ENCODE results near the gene SH2D3C. TPM values are rescaled to one million over a fixed set of nuclear protein-coding genes. Genes with fewer than 3 reads are reported as not detected.

The SH2D3C gene
- polyA plus RNA-seq, 1 donor from 2014 or later: 14.5 TPM

DNA sequence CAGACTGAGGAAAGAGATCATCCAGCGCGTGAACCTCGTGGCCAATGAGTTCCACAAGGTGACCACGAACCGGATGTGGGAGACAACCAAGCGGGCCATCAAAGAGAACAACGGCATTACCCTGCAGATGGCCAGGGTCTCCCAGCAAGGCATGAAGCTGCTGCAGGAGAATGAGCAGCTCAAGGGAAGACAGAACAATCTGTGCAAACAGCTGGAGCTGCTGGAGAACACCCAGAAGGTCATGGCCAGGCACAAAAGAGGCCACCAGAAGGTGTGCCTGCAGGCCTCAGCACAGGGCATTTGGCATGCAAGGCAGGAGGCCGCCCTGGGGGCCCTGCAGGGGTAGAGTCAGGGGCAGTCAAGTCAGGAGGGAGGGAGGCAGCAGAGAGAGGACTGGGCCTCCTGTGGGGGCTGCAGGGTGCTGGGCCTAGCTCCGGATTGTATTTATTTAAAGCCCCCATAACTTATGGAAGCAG is 67.2 kb downstream of the SH2D3C start:
- no peak overlapping the region for H3K4me2 ChIP-seq (ENCODE audit: low read length)

GRCh38 chr9:127710204-127710783 is 68.2 kb downstream of the SH2D3C start:
- TF ChIP-seq, protein P1, sequence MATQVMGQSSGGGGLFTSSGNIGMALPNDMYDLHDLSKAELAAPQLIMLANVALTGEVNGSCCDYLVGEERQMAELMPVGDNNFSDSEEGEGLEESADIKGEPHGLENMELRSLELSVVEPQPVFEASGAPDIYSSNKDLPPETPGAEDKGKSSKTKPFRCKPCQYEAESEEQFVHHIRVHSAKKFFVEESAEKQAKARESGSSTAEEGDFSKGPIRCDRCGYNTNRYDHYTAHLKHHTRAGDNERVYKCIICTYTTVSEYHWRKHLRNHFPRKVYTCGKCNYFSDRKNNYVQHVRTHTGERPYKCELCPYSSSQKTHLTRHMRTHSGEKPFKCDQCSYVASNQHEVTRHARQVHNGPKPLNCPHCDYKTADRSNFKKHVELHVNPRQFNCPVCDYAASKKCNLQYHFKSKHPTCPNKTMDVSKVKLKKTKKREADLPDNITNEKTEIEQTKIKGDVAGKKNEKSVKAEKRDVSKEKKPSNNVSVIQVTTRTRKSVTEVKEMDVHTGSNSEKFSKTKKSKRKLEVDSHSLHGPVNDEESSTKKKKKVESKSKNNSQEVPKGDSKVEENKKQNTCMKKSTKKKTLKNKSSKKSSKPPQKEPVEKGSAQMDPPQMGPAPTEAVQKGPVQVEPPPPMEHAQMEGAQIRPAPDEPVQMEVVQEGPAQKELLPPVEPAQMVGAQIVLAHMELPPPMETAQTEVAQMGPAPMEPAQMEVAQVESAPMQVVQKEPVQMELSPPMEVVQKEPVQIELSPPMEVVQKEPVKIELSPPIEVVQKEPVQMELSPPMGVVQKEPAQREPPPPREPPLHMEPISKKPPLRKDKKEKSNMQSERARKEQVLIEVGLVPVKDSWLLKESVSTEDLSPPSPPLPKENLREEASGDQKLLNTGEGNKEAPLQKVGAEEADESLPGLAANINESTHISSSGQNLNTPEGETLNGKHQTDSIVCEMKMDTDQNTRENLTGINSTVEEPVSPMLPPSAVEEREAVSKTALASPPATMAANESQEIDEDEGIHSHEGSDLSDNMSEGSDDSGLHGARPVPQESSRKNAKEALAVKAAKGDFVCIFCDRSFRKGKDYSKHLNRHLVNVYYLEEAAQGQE (IDR thresholded peaks at IDR 0.05; ENCODE audit: borderline replicate concordance): no peak
- no peak for TF ChIP-seq EP300 (conservative IDR thresholded peaks at IDR 0.05; ENCODE audit: poor library complexity, severe bottlenecking)
- no peaks in the 10 kb centered on the region for H3K27me3 ChIP-seq (ENCODE audit: insufficient read depth, low read depth, low read length)
- H3K9me2 ChIP-seq (ENCODE audit: insufficient read depth, low read length): no peaks in the 10 kb centered on the region
- H4K20me1 ChIP-seq (ENCODE audit: insufficient read depth): no peaks in the 10 kb centered on the region
- H3F3A ChIP-seq (ENCODE audit: insufficient read depth, low read length, poor library complexity, severe bottlenecking): no peaks in the 10 kb centered on the region
- no peak overlapping the region for H3K4me3 ChIP-seq (ENCODE audit: low read length)
- H3K79me2 ChIP-seq (replicated peaks; ENCODE audit: insufficient read depth, low read length): no peaks in the 10 kb centered on the region
- H3K9me3 ChIP-seq (ENCODE audit: low read length): no peaks in the 10 kb centered on the region
- no peak overlapping the region for H3K27ac ChIP-seq (ENCODE audit: low read length)
- H3K36me3 ChIP-seq (ENCODE audit: insufficient read depth, low read length): no peaks in the 10 kb centered on the region
- no peak overlapping the region for H3K4me2 ChIP-seq (ENCODE audit: low read length)
- no peak overlapping the region for H2AFZ ChIP-seq (ENCODE audit: low read depth, low read length)
- H3K9ac ChIP-seq (ENCODE audit: low read length): no peak overlapping the region

More for the DNA sequence above, 67.2 kb downstream of the SH2D3C start:
- no peak for TF ChIP-seq EP300 (conservative IDR thresholded peaks at IDR 0.05; ENCODE audit: poor library complexity, severe bottlenecking)
- TF ChIP-seq, protein P1 (IDR thresholded peaks at IDR 0.05; ENCODE audit: borderline replicate concordance): no peak
- TF ChIP-seq POLR2AphosphoS5 (IDR thresholded peaks at IDR 0.05): no peak
- no peak for TF ChIP-seq EZH2 (IDR thresholded peaks at IDR 0.05; ENCODE audit: borderline replicate concordance, insufficient read depth, low read length, poor library complexity, severe bottlenecking)
- TF ChIP-seq TAF1 (IDR thresholded peaks at IDR 0.05; ENCODE audit: low read depth): no peak
- no peak for TF ChIP-seq SMC3 (conservative IDR thresholded peaks at IDR 0.05; ENCODE audit: poor library complexity)
- TF ChIP-seq, protein P2, sequence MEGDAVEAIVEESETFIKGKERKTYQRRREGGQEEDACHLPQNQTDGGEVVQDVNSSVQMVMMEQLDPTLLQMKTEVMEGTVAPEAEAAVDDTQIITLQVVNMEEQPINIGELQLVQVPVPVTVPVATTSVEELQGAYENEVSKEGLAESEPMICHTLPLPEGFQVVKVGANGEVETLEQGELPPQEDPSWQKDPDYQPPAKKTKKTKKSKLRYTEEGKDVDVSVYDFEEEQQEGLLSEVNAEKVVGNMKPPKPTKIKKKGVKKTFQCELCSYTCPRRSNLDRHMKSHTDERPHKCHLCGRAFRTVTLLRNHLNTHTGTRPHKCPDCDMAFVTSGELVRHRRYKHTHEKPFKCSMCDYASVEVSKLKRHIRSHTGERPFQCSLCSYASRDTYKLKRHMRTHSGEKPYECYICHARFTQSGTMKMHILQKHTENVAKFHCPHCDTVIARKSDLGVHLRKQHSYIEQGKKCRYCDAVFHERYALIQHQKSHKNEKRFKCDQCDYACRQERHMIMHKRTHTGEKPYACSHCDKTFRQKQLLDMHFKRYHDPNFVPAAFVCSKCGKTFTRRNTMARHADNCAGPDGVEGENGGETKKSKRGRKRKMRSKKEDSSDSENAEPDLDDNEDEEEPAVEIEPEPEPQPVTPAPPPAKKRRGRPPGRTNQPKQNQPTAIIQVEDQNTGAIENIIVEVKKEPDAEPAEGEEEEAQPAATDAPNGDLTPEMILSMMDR (IDR thresholded peaks at IDR 0.05; ENCODE audit: poor library complexity, severe bottlenecking): no peak
- no peak for TF ChIP-seq MXI1 (conservative IDR thresholded peaks at IDR 0.05; ENCODE audit: poor library complexity, severe bottlenecking)
- no peak for TF ChIP-seq RAD21 (conservative IDR thresholded peaks at IDR 0.05)
- no peak overlapping the region for H3K9ac ChIP-seq (ENCODE audit: low read length)
- H3K9me3 ChIP-seq (ENCODE audit: low read length): no peaks in the 10 kb centered on the region
- no peak overlapping the region for H2AFZ ChIP-seq (ENCODE audit: low read depth, low read length)
- no peaks in the 10 kb centered on the region for H3F3A ChIP-seq (ENCODE audit: insufficient read depth, low read length, poor library complexity, severe bottlenecking)
- H3K36me3 ChIP-seq (ENCODE audit: insufficient read depth, low read length): no peaks in the 10 kb centered on the region
- no peaks in the 10 kb centered on the region for H3K9me2 ChIP-seq (ENCODE audit: insufficient read depth, low read length)
- no peaks in the 10 kb centered on the region for H3K27me3 ChIP-seq (ENCODE audit: insufficient read depth, low read depth, low read length)
- no peak overlapping the region for H3K27ac ChIP-seq (ENCODE audit: low read length)
- no peak overlapping the region for H3K4me3 ChIP-seq (ENCODE audit: low read length)
- H3K79me2 ChIP-seq (replicated peaks; ENCODE audit: insufficient read depth, low read length): no peaks in the 10 kb centered on the region
- no peaks in the 10 kb centered on the region for H4K20me1 ChIP-seq (ENCODE audit: insufficient read depth)
